Endodermal cell (in vitro differentiated cells): ENCODE results near the gene BAHCC1. TPM values are rescaled to one million over a fixed set of nuclear protein-coding genes. Genes with fewer than 3 reads are reported as not detected.

Experiments
- DNase-seq: peaks from one replicate; pipeline ENCODE4 v3.0.0-alpha.2; 2017
- H3K27ac ChIP-seq: 2 replicates; pipeline ENCODE4 v1.5.1; 2013; ENCODE audit warnings: mild to moderate bottlenecking, low read depth, low read length, moderate library complexity
- H3K27me3 ChIP-seq: 2 replicates; pipeline ENCODE4 v1.6.1; 2013; ENCODE audit warnings: mild to moderate bottlenecking, low read length, moderate library complexity; ENCODE audit not compliant: insufficient read depth, control insufficient read depth, poor library complexity, severe bottlenecking
- H3K36me3 ChIP-seq: 2 replicates; pipeline ENCODE4 v1.7.0; 2013; ENCODE audit warnings: mild to moderate bottlenecking, low read length, moderate library complexity; ENCODE audit not compliant: control insufficient read depth, insufficient read depth
- H3K4me1 ChIP-seq: one replicate; pipeline ENCODE4 v1.7.0; 2013; ENCODE audit warnings: low read length; ENCODE audit not compliant: control insufficient read depth, insufficient read depth
- H3K4me3 ChIP-seq: 2 replicates; pipeline ENCODE4 v1.5.1; 2013; ENCODE audit warnings: mild to moderate bottlenecking, low read length, moderate library complexity
- H3K9ac ChIP-seq: 2 replicates; pipeline ENCODE4 v1.6.1; 2013; ENCODE audit warnings: mild to moderate bottlenecking, low read length, moderate library complexity; ENCODE audit not compliant: poor library complexity, severe bottlenecking; ENCODE audit errors: extremely low read depth
- H3K9me3 ChIP-seq: 2 replicates; pipeline ENCODE4 v1.6.1; 2013; ENCODE audit warnings: mild to moderate bottlenecking, low read length, moderate library complexity; ENCODE audit not compliant: control insufficient read depth
- H3K27ac Mint-ChIP-seq: 2 replicates; pipeline ENCODE4 v1.8.0; 2020; ENCODE audit warnings: mixed read lengths
- H3K27me3 Mint-ChIP-seq: 2 replicates; pipeline ENCODE4 v1.8.0; 2021; ENCODE audit warnings: mild to moderate bottlenecking, mixed read lengths; ENCODE audit not compliant: insufficient read depth
- H3K36me3 Mint-ChIP-seq: 2 replicates; pipeline ENCODE4 v1.8.0; 2020; ENCODE audit warnings: low read depth, mixed read lengths
- H3K4me1 Mint-ChIP-seq: 2 replicates; pipeline ENCODE4 v1.8.0; 2020; ENCODE audit warnings: mixed read lengths
- H3K4me3 Mint-ChIP-seq: 2 replicates; pipeline ENCODE4 v1.8.0; 2020; ENCODE audit warnings: mild to moderate bottlenecking, moderate library complexity, mixed read lengths
- H3K9me3 Mint-ChIP-seq: 2 replicates; pipeline ENCODE4 v1.8.0; 2020; ENCODE audit warnings: mild to moderate bottlenecking, mixed read lengths
- CTCF ChIP-seq: fragments of 200-600 bp; sonication (generic); conservative IDR thresholded peaks from 2 replicates; pipeline ENCODE4 v1.5.0; 2021; ENCODE audit warnings: antibody characterized with exemption, mild to moderate bottlenecking
- WGBS, 2 experiments: methylation state at CpG; one replicate each; pipeline versions ENCODE4 v1.1.5 to v1.1.7; 2013; ENCODE audit warnings: missing lambda C conversion rate in 2 of 2, mixed read lengths in 1 of 2; ENCODE audit not compliant: insufficient coverage in 1 of 2, insufficient read length in 1 of 2; 5-methylcytosine and 5-hydroxymethylcytosine counted together
- total RNA-seq, 2 donors: library from RNA; stranded (reverse); fragmentation: NEBNext Ultra II Directional in 1 of 2; extraction: Animal tissue kit (Norgen Biotek cat#: 25700) in 1 of 2; gene quantifications; 2 replicates in 1 of 2; 3 replicates in 1 of 2; pipeline ENCODE4 v1.2.1, GENCODE V29; 2021

The BAHCC1 gene
- total RNA-seq, 2 donors from 2014 or later, result 63.9 to 78.1 TPM

GRCh38 chr17:81457401-81457800, 62.1 kb downstream of the BAHCC1 start:
- Mint-ChIP-seq H3K4me1 (no peaks in the 10 kb centered on the region), H3K4me3 (no peak overlapping the region), H3K27ac (no peak overlapping the region), H3K36me3 (peaks cover 17% of the 10 kb centered on the region), H3K27me3 (no peaks in the 10 kb centered on the region), H3K9me3 (no peaks in the 10 kb centered on the region)
- Histone ChIP-seq H3K4me3 (no peak overlapping the region), H3K36me3 (no peaks in the 10 kb centered on the region), H3K9me3 (no peaks in the 10 kb centered on the region), H3K27me3 (no peaks in the 10 kb centered on the region), H3K27ac (peak overlapping the region; percentile 72), H3K4me1 (peaks cover 5% of the 10 kb centered on the region), H3K9ac (no peak overlapping the region)
- WGBS, 2 experiments, result 95 to 100% methylated on average over 3 of the region's 3 CpGs
- DNase-seq, result no peak
- no peak for TF ChIP-seq CTCF

- no peaks in the 10 kb centered on the region for H3K4me1 Mint-ChIP-seq
- H3K9ac ChIP-seq, result no peak overlapping the region
- TF ChIP-seq CTCF, result no peak
- no peak overlapping the region for H3K4me3 ChIP-seq
- H3K27me3 Mint-ChIP-seq, result no peaks in the 10 kb centered on the region
- H3K9me3 ChIP-seq, result no peaks in the 10 kb centered on the region
- peaks cover 21% of the 10 kb centered on the region for H3K36me3 Mint-ChIP-seq
- H3K4me1 ChIP-seq, result peaks cover 5% of the 10 kb centered on the region
- H3K27ac ChIP-seq, result no peak overlapping the region
- no peaks in the 10 kb centered on the region for H3K9me3 Mint-ChIP-seq
- whole genome bisulfite sequencing, 2 experiments, result 94 to 95% methylated on average over 16 to 25 of the region's 25 CpGs
- H3K27me3 ChIP-seq, result no peaks in the 10 kb centered on the region
- DNase-seq, result no peak
- no peak overlapping the region for H3K4me3 Mint-ChIP-seq
- no peaks in the 10 kb centered on the region for H3K36me3 ChIP-seq
- H3K27ac Mint-ChIP-seq, result no peak overlapping the region
Observed at GRCh38 chr17:81457917-81458555, 62.8 kb downstream of the BAHCC1 start.

GRCh38 chr17:81458628-81459027, 63.4 kb downstream of the BAHCC1 start:
- H3K27ac Mint-ChIP-seq, result no peak overlapping the region
- Histone ChIP-seq H3K4me3 (no peak overlapping the region), H3K9me3 (no peaks in the 10 kb centered on the region), H3K36me3 (no peaks in the 10 kb centered on the region), H3K9ac (no peak overlapping the region), H3K27me3 (no peaks in the 10 kb centered on the region), H3K27ac (no peak overlapping the region), H3K4me1 (peaks cover 5% of the 10 kb centered on the region)
- no peak for DNase-seq
- H3K4me1 Mint-ChIP-seq, result no peaks in the 10 kb centered on the region
- H3K36me3 Mint-ChIP-seq, result peaks cover 21% of the 10 kb centered on the region
- TF ChIP-seq CTCF, result no peak
- WGBS, 2 experiments, result 94 to 95% methylated on average over 16 to 22 of the region's 22 CpGs
- H3K4me3 Mint-ChIP-seq, result no peak overlapping the region
- no peaks in the 10 kb centered on the region for H3K9me3 Mint-ChIP-seq
- H3K27me3 Mint-ChIP-seq, result no peaks in the 10 kb centered on the region
